Sigmoid colon (tissue), 4 donors: ENCODE results near the gene FAM50B.

Source experiments
- EP300 ChIP-seq, 4 donors: sonication (generic); formaldehyde crosslinking; IDR thresholded peaks; one replicate each; pipeline ENCODE4 v1.6.1; 2017; ENCODE audit warnings: antibody characterized with exemption in 4 of 4
- POLR2A ChIP-seq, 2 donors: fragments of 450-650 bp; IDR thresholded peaks; one replicate each; pipeline ENCODE4 v1.6.1; 2016; ENCODE audit warnings: antibody characterized with exemption in 2 of 2, mild to moderate bottlenecking in 2 of 2, moderate library complexity in 2 of 2
- POLR2AphosphoS5 ChIP-seq, 4 donors: sonication (generic); formaldehyde crosslinking; IDR thresholded peaks; one replicate each; pipeline ENCODE4 v1.6.1; 2017; ENCODE audit warnings: antibody characterized with exemption in 4 of 4
- TF ChIP-seq, protein P1 (sequence below), 4 experiments: fragments of 450-650 bp in 3 of 4; fragments of 200-600 bp in 1 of 4; IDR thresholded peaks; one replicate each; pipeline ENCODE4 v1.5.1; 2016 to 2019; ENCODE audit warnings: antibody characterized with exemption in 4 of 4, mild to moderate bottlenecking in 3 of 4, moderate library complexity in 2 of 4

DNA sequence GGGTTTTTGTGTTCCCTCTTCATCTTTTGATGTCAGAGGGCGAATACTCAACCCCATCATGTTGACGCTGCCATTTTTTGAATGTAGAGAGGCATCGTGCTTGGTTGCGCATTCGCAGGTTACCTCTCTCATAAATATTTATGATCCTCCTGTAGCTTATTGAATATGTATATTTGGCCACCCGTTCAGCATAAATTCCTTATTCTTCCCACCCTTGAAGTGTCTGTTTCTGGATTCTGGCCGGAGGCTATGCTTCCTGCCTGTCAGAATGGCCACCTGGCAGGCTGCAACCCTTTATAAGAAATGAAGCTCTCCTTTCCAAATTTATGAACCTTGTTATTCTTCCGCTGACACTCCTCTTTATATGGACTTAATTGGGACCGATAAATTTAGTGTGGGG is 40.9 kb downstream of the FAM50B start:
- TF ChIP-seq POLR2A (IDR thresholded peaks at IDR 0.05) (no peak), POLR2AphosphoS5 (IDR thresholded peaks at IDR 0.05) (no peak), EP300 (IDR thresholded peaks at IDR 0.05) (no peak)
- TF ChIP-seq, protein P1, sequence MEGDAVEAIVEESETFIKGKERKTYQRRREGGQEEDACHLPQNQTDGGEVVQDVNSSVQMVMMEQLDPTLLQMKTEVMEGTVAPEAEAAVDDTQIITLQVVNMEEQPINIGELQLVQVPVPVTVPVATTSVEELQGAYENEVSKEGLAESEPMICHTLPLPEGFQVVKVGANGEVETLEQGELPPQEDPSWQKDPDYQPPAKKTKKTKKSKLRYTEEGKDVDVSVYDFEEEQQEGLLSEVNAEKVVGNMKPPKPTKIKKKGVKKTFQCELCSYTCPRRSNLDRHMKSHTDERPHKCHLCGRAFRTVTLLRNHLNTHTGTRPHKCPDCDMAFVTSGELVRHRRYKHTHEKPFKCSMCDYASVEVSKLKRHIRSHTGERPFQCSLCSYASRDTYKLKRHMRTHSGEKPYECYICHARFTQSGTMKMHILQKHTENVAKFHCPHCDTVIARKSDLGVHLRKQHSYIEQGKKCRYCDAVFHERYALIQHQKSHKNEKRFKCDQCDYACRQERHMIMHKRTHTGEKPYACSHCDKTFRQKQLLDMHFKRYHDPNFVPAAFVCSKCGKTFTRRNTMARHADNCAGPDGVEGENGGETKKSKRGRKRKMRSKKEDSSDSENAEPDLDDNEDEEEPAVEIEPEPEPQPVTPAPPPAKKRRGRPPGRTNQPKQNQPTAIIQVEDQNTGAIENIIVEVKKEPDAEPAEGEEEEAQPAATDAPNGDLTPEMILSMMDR (IDR thresholded peaks at IDR 0.05) = no peak
